NCI-H146 treated with DMSO at 0.1 percent for 48 hours (cell line): Measurements from ENCODE around the gene WHAMM.
"Not testable (repeated sequence)": the region's sequence is repeated elsewhere in the genome, so short reads cannot be mapped to it uniquely, and the experiment has no call there.

ENCODE experiments used
- DNase-seq: peaks from one replicate; lab custom pipeline; 2025; ENCODE audit not compliant: unreplicated experiment; lab: John Stamatoyannopoulos, UW

Gene WHAMM

DNA sequence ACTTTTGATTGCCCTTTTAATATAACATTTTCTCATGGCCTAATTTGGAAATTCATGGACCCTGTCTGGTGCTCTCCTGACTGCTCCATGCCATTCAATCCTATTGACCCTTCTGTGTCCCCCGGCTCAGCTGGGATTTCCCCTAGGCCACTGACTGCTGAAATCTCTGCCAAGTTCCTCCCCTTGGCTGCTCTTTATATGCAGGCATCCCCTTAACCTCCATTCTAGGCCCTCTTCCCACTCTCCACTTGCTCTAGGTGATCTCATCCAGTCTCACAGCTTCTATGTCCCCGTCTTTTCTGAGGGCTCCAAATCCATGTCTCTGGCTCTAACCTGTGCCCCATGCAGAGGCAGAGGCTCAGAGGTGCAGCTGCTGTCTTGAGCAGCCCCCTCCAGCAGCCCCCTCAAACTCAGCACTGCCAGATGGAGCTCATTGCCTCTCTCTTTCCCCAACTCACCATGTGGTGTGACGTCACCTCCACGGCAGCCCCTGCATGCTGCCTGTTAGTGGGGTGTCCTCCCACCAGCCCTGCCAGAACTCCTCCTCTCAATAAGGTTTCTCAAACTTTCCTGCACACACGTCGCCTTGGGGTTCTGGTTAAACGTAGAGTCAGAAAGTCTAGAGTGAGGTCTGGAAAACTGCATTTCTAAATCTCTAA is 10.1 kb upstream of the WHAMM start:
- DNase-seq = no peak

DNA sequence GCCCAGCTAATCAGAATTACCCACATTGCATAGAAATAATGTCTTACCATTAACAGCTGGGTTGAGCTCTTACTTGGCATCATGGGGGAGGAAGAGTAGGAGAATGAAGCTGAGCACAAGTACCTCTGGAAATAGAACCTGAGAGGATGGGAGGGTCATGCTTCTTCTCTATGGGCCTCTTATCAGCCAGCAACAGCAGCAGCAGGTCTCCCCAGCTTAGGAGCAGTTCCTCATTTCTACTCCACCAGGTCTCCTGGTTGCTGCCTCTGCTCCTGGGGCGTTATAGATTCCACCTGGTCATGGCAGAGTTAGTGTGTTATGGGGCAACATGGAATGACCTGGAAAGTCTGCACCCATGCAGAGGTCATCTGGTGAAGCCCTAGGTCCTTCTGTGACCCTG is 6.9 kb upstream of the WHAMM start:
- no peak for DNase-seq

DNA sequence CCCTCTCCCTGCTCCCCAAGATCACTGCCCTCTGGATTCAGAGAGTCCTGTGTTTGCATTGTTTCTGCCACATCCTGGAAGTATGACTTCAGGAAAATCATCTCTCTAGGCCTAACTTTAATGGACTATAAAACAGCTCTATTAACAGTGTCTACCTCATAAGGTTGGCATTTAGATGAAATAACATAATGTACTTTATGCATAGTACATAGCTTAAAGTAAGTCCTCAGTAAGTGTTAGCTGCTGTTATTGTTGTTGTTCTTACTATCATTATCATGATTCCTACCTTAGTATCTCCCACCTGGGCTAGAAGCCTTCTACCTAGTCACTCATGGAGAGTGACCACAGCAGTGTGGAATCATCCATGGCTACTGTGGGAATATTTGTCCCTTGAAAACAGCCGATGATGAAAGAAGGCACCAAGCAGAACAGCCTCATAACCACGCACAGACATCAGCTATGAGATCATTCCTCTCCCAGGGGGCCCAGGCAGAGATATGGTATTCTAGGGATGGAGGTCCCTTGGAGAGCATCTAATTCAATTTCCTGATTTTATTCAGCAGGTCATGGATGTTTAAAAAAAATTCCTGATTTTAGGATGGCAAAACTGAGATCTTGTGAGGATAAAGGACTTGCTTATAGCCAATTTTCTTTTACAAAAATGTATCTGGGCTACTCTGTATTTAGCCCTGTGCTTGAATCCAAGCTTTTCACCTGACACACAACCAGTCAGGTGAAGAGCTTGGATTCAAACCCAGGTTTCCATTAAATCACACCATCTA is 5.4 kb upstream of the WHAMM start:
- no peak for DNase-seq

DNA sequence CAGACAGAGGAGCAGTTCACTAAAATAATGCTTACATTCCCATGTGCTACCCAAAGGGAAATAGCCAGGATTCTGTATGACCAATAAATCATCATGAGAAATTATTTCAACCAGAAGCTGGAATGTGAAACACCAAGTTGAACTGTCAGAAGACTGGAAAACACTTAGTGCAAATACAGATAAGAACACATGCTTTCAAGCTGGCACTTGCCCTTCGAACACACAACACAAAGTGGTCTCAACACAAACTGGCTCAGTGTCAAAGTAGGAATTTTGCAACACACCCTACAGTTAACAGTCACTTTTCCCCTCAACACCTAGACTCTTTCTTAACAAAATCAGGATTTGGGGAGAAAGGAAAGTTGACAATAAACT is 4.9 kb upstream of the WHAMM start:
- no peak for DNase-seq

DNA sequence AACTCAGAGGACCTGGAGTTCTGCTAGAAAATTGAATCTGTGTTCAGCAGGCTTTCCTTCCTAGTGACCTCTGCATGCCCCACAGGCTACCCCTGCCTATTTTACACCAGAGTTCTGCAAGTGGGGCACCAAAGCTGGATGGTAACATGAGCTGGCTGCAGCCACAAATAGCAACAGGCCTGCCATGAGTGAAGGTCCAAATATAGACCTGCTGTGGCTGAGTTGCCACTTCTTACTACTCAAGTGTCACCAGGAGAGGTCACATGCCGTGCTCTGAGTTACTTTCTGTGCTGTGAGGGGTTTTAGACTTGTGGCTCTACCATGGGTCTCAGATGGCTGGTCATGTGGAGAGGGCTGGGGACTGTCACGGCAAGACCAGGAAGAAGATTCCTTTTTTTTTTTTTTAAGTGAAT is 3.4 kb upstream of the WHAMM start, which contains the start of gene FSD2:
Gene FSD2 (minus strand): TSS at position 76 of the 413 bp plus-strand sequence. CDS start 18,679 bp downstream, outside the sequence.
- DNase-seq = no peak

DNA sequence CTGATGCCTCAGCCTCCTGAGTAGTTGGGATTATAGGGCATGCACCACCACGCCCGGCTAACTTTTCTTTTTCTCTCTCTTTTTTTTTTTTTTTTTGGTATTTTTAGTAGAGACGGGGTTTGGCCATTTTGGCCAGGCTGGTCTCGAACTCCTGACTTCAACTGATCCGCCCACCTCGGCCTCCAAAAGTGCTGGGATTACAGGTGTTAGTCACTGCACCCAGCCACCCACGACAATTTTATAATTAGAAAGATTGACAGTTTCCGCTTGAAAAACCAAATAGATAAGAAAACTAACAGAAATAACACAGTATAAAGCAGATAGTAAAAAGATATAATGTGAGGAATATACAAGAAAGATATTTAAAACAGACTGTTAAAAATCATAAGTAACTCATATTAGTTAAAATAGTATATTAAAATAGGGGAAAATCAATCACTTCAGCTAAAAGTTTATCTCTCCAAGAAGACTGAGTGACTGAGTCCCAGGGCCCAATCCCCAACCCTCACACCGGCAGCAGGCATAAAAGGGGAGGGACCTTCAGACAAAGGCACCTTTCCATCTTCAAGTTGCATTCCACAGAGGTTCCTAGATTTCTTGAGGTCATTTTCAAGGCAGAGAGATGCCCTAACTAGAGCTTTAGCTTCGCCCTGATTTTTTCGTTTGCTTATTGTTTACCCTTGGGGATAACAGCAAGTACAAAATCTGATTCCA is 1.4 kb upstream of the WHAMM start:
- DNase-seq = no peak

DNA sequence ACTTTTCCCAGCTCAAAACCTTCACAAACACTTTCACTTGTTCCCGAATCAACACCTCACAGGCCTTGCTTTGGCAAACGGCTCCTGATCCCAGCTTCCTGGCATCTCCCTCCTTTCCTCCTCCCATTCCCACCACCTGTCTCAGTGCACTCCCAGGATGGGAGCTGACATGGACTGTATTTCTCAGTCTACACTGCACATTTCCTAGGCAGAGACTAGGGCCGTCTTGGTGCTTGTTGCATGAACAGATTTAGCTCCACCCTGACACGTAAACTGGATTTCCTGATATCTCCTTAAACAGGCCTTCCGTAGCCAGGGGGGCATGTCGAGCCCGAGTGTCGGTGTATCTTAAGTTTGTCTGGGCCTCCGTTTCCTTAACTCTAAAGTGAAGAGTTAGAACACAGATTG is 790 bp upstream of the WHAMM start:
- DNase-seq = no peak

DNA sequence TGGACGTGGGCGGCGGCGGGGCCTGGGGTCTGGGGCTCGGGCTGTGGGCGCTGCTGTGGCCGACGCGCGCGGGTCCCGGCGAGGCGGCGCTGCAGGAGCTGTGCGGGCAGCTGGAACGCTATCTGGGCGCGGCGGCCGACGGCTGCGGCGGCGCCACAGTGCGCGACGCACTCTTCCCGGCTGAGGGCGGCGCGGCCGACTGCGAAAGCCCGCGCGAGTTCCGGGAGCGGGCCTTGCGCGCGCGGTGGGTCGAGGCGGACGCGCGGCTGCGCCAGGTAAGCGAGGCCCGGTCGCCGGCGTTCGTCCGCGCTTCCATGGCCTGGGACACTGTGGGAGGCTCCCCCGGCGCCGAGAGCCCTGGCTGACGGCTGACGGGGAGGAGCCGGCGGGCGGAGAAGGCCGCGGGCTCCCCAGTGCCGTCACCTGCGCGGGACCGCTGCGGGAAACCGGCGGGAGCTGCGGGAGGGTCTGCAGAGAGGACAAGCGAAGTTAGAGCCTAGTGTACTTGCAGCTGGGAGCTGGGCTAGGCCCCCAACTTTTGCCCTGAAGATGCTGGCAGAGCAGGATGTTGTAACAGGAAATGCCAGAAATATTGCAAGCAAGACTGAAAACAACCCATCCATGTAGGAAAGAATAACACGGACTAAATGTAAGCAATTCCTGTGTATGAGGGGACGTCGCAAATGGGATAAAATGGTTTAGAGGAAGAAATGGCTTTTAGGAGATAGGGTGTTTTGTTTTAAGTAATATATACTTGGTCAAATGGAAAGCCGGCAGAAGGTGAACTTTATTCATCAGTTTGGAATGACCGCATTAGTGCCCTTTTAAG is 847 bp downstream of the WHAMM start:
- no peak for DNase-seq

DNA sequence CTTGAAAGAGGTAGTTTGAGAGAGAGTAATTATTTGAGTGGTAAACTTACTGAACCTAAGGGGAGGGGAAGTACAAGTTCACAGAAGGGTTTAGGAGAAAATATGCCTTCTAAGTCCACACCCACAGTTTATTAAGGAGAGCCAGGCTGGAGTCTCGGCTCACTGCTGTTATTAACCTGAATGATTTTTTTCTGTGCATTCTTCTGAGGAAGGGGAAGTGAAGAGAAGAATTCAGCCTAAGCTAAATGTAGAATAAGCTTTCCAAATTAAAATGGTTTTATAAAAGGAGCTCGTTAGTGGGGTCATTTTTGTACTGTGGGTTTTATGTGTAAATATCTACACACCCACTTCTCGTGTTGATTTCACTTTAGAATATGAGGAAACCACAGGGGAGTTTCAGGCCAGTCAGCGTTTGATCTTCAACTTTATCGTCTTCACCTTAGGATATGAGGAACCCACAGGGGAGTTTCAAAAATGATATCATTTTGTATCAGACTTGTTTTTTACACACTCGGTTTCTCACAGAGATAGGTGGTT is 1.5 kb downstream of the WHAMM start:
- DNase-seq = no peak

DNA sequence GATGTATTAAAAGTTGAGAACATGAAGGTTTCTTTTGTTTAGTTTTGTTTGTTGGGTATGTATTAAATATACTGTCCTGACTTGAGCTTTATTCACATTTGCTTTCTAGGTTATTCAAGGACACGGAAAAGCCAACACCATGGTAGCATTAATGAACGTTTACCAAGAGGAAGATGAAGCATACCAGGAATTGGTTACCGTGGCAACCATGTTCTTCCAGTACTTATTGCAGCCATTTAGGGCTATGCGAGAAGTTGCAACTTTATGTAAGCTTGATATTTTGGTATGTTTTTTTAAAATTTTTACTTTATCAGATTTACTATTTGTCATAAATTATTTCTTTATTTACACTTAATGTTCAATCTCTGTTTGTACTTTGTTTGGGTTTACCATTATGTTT is 3.6 kb downstream of the WHAMM start:
- DNase-seq = no peak

DNA sequence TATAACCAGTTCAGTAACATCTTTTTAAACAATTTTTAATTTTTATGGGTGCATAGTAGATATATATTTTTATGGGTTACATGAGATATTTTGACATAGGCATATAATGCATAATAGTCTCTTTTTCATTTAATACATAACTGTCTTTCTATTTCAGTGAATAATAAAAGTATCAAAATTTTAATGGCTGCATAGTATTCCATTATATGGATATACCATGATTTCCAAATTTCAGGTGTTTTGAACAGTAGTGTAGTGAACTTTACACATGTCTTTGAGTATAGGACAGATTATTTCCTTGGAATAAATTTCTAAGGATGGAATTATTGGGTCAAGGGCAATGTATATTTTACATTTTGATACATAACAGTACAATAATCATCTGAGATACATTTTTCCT is 10.7 kb downstream of the WHAMM start:
- DNase-seq = no peak

DNA sequence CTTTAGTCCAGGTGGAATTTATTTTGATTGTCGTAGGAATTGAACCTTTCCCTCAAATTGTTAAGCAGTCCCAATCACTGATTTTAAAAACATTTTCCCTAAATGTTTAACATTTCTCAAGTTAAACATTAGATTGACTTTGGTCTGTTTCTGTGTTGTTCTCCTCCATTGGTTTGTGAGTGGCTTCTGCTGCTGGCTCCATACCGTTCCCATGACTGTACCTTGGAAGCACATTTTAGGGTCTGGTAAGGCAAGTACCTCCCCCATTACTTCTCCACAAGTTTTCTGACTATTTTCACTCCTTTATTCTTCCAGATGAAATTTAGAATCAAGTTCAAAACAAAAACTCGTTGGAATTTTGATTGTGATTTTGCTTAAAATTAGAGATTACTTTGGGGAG is 12.0 kb downstream of the WHAMM start:
- DNase-seq = not testable (repeated sequence)

DNA sequence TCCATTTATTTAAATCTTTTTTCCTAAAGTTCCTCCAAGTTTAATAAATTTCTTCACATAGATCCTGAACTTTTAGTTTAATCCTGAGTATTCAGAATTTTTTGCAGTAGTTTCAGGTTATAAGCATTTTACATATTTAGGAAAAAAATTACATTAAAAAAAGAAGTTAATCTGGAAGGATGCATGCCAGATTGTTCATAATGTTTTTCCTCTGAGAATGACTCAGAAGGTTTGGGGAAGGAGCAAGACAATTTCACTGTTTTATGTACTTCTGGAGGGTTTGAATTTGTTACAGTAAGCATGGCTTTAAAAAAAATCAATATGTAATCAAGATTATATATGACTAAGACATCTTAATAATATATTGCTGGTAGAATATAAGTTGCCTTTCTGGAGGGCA is 12.4 kb downstream of the WHAMM start:
- DNase-seq = not testable (repeated sequence)

DNA sequence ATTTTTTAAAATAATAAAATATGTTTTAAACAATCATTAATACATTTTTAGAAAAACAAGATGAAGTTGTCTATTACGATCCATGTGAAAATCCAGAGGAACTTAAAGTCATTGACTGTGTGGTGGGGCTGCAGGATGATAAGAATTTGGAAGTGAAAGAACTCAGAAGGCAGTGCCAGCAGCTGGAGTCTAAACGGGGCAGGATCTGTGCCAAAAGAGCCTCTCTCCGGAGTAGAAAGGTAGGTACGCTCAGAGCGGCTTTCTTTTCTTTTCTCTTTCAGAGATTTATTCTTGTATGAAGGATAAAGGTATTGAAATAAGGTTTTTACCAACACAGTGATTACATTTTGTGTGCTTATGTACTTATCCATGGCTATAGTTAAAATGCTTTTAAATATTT is 13.6 kb downstream of the WHAMM start:
- DNase-seq = no peak

DNA sequence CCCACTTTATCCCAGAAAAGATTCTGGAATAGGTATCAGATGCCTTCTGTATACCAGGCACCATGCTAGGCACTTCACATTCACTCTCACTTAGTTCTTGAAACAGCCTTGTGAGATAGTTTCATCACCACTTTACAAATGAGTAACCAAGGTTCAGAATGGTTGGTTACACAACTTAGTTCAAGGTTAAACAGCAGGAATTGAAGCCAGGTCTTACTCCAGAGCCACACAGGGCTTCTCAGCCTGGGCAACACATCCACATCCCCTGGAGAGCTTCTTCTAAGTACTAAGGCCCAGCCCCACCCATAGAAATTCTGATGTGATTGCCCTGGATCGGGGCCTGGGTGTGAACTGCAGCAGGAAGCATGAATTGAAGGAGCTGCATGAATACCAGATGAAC is 18.6 kb downstream of the WHAMM start:
- no peak for DNase-seq

DNA sequence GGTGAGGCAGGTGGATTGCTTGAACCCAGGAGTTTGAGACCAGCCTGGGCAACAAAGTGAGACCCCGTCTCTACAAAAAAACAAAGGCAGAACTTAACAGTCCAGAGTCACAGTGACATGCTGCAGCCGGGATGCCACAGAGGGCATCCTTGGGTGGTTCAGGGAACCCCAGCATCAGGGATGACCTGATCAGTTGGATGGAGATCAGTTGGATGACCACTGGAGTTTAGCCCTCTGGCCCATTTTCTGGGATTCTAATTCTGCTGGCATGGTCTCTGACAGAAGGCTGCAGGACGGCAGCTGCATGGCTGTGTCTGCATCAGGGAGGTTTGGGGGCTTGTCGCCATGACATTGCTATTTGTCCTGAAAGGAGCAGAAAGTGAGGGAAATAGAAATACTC is 19.8 kb downstream of the WHAMM start:
- DNase-seq = no peak

DNA sequence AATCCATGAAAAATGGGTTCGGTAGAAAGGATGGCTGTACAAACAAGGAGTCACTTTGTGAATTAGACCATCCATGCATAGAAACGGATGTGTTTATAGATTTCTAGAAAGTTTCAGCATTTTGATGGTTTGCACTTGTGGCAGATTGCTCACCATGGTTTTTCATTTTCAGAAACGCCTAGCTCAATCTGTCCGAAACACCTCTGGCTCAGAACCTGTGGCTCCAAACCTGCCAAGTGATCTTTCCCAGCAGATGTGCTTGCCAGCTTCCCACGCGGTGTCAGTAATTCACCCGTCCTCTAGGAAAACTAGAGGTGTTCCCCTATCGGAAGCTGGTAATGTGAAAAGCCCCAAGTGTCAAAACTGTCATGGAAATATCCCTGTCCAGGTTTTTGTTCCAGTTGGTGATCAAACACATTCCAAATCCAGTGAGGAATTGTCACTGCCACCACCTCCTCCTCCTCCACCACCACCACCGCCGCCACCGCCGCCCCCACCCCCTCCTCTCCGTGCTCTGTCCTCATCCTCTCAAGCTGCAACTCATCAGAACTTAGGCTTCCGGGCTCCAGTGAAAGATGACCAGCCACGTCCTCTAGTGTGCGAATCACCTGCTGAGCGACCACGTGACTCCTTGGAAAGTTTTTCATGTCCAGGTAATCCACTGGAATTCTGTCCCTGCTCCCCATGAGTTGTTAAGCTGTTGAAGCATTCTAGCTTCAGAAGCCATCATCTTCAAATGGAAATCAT is 21.2 kb downstream of the WHAMM start:
- no peak for DNase-seq

DNA sequence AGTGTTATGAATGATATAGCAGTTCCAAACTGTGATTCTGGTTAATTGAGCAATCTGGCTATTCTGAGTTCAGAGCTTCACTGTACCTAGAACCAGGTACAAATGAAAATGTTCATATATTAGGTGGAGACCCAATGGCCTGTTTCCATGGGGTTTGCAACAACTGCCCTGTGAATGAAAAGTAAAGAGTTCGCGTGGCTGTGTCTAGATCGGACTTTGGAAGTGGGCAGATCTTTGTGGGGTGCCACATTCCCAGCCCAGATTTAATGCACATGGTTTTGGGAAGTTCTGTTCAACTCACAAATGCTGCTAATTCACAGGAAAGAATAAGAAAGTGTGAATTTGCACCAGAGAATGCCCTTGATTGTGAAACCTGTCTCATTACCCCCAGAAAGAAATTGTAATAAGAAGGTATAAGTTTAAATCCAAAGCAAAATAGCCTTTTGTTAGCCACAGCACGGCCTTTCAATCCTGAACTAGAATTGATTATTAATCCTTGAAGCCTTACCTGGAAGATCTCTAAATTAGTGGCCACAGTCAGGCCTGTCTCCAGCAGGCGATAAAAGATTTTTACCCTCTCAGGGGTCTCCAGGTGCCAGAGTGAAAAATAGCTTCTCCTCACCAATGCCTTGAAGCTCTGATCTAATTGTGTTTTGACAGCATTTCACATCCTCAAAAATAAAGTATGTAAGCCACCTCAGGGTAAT is 22.6 kb downstream of the WHAMM start:
- DNase-seq = no peak

DNA sequence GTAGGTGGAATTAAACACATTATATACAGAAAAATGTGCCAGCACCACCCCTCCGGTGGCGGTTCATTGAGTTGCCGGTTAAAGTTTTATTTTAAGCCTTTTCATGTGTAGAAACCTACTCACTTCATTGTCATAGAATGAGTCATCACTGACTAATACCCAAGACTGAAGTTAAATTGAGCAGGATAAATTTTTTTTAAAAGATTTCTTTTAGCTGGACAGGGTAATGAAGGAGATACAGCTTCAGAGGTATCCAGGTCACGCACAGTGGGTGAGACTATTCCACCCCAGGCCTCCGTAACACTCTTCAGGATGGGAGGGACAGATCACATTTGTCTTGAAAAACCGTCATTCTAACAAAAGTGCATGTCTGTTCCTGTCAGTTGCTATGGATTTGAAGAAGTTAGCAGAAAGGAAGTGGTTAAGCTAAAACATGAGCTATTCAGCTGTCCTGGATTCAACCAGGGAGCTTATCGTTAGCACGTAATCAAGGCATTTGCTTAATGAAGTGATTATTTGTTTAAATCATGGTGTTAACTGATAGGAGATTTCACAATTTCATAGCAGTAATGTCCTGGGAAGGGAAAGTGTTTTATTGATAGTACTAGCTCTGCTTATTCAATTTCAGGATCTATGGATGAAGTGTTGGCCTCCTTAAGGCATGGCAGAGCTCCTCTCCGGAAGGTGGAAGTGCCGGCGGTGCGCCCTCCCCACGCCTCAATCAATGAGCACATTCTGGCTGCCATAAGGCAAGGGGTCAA is 23.4 kb downstream of the WHAMM start:
- no peak for DNase-seq
